Activated CD4-positive, alpha-beta T cell treated with anti-CD3 and anti-CD28 coated beads for 1 hour (primary cell): ENCODE data around the gene FBXO48.

Experiments
- DNase-seq: peaks from one replicate; pipeline ENCODE4 v3.0.0-alpha.2; 2020

FBXO48 gene

DNA sequence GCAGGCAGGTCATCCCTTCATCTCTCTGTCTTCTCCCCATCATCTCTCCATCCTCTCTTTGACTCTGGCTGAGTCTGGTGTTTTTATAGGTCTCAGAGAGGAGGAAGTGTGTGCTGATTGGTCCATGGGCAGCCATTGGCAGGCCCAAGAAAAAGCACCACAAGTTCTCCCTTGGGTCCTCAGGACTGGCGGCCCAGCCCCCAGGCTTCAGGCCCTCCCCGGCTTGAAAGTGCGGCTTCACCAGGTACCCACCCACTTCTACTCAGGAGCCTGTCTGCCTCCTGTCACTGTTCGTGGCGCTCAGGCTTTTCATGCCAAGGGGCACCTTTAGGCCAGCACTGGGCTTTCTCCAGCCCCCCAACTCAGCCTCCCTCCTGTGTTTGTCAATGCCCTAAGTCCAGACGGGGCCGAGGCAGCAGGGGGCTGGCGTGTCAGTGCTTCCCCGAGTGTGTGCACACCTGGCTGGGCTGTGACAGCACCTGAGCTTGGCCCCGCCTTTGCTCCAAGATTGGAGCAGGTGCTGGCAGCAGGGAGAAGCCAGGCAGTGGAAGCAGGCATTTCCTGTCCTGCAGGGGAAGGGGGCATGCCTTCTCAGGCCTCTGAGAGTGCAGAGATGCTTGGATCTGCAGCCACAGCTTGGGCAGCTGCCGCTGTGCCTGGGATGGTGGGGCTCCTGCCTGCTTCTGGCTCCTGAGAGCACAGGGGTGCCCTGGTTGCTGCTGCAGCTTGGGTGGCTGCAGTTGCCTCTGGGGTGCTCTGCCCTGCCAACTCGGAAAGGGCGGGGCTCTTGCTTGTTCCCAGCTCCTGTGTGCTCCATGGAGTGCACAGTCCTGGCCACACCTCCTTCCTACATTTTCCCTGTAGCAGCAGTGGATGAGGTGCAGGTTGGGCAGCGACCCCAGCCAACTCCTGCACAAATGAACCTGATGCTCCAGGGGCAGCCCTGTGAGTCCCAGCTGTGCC lies 34.1 kb downstream of the FBXO48 start:
- DNase-seq: no peak

DNA sequence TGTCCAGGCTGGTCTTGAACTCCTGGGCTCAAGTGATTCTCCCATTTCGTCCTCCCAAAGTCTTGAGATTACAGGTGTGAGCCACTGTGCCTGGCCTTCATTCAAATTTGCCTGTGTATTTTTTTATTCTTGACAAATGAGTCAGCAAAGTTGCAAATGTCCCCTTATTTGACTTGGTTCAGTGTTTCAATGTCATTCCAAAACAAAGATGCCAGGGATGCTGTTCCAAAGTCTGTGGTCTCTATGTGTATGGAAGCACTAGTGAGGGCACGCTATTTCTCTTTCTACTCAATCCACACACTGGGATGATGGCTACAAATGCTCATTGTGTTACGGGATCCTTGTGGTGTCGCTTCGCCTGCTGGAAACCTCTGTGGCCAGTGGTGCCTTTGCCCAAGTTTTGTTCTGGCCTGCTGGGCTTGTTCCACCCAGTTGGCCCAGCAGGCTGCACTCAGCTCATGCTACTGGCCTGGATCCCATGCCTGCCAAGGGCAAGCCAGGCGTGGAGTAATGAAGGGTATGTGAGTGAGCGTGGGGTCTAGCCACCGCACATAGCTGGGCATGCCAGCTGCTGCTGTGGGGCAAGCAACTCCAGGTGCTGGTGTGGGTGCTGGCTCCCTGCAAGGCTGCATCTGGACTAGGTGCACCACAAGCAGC lies 35.6 kb downstream of the FBXO48 start:
- no peak for DNase-seq

DNA sequence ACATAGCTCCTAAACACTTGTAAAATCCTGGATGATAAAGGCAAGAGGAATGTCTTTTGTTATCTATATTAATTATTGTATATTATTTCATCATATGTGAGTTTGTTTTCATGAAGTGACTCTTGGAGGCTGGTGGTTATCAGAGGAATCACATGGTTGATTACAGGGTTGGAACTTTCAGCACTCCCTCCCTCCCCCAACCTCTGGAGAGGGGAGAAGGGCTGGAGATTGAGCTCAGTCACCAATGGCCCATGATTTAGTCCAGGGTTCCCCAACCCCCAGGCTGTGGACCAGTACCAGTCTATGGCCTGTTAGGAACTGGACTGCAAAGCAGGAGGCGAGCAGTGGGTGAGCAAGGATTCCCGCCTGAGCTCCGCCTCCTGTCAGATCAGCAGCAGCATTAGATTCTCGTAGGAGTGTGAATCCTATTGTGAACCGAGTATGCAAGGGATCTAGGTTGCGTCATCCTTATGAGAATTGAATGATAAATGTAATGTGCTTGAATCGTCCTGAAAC lies 37.7 kb downstream of the FBXO48 start:
- DNase-seq: no peak

DNA sequence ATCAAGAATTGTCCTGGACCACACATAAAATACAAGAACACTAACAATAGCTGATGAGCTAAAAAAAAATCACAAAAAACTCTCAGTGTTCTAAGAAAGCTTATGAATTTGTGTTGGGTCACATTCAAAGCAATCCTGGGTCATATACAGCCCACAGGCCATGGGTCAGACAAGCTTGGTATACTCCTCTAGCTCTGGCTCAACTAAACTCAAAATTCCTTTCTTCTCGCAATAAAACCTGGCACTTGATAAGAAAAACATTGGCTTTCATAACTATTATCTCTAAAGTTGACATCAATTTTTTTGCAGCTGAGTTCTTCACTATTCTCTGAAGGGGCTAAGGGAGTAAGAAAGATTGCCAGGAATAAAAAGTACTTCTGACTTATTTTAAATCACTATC lies 38.3 kb downstream of the FBXO48 start:
- DNase-seq: no peak

DNA sequence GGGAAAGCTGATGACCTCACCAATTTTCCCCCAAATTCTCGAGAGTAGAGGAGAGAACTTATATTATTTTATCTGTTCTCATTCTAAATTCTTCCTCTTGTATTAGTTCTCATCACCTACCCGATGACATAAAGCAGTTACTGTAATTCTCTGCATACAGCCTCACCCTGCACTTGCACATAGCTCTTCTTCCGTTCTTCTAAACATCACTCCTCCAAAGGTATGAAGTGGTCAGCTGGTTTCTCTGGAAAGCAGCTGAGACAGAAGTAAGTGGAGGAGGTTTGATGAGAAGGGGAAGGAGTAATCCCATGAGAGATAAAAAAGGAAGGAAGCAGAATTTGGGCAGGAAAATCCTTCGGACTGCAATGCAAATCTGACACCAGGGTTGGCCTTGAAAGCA lies 39.0 kb downstream of the FBXO48 start:
- DNase-seq: no peak

DNA sequence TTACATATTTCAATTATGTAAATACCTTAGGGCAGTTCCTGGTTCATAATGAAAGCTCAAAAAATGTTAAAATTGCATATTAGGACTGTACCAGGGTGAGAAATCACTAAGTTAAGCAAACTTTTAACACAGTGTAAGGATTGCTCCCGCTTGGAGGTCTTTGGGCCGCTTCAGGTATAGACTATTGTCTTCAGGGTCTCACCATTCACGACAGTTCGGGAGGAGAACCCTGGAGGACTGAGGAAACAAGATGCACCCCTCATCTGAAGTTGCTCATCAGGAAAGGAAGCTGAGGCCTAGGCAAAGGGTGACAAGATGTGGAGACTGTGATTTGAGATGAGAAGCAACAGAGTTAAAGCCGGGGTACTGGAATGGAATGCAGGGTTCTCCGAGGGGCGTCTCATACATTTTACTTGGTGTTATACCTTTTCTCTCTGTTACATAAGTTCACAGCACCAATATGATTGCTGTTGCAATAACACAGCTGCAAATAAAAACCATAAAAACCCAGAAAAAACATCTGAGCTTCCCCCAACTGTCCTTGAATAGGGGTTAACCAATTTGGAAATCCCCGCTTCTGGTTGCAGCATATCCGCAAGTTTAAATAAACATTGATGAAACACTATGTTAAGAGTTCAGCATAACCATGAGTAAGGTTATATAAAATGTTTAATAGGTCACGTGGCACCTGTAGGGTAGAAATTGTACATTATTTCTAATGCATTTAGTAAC lies 40.1 kb downstream of the FBXO48 start:
- DNase-seq: no peak

DNA sequence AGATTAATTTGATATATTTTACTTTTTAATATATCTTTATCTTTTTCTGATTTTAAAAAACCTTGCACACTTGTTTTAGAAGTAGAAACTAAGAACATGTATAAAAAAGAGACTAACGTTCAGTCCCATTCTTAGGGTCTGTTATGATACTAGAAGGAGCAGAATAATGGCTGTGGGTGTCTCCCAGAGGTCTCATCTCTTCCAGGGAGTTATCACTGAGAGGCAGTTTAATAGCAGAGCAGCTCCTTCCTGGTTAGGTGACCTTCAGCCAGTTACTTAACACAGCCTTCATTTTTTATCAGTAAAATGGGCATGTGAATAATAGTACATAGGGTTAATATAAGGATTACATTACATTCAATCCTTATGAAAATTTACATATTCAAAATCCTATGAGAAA lies 40.6 kb downstream of the FBXO48 start:
- DNase-seq: no peak

DNA sequence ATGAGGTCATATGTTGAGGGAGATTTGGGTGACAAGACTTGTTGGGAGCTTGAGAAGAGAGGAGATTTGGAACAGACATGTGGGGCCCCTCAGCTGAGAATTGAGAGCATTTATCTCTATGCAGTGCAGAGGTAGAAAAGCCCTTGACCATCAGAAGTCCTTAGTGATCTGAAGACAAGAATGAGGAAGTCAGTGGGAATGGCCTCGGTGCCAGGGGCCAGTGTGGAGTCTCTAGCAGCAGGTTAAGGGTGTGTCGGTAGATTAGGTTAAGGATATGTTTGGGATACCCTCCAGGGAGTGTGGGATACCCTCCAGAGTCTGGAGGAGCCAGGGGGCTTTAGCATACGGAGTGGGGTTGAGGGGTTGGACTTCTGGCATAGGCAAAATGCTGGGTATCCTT lies 41.6 kb downstream of the FBXO48 start:
- DNase-seq: no peak

DNA sequence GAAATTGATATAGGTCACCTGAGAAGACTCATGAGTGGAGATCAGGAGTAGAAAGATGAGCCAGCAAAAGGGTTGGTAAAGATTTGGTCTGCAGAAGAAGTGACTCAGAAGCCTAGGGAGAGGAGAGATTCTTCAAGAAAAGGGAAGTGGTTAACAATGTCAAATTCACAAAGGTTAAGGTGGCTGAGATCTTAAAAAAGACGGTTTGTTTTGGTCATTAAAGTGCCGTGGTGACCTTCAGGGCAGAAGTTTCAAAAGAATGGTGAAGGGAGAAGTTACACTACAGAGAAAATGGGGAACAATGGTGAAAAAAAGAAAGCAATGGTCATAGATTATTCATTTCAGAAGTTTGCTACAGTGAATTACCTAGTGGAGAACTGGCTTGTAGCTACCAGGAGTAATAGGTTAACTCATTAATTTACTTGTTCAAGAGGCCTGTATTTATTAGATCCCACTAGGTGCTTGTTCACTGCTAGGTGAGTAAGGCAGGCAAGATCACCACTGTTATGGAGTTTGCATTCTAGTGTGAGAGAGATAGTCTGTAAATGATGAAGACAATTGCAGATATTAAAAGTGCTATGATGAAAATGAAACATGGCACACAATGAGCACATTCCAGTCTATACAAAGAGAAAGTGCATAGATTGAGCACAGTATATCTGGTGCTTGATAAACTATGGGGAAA lies 43.0 kb downstream of the FBXO48 start:
- no peak for DNase-seq

DNA sequence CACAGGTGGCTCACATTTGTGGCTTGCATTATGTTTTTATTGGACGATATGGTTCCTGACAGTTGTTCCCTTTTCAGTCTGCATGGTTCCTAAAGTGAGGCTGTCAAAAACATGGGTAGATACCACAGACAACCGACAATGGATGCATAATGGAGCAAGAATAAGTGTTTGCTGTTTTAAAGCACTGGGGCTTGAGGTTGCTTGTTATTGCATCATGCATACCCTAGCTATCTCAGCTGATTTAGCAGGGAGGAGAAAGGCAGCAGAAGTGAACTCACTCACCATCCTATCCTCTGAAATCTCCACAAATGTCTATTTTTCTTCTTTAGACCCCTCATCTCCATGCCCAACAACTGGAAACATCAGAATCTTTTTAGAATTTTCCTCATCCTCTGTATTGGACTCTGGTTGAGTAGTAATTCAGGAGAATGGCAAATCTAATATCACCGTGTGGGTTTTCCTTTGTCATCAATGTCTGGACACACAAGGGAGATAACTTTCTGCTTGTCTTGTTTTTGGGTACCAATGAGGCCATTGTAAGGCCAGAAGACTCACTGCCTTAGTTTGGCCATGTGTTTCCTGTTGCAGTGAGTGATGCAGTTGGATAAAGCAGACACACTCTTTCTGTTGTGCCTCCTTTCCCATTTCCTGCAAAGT lies 46.7 kb downstream of the FBXO48 start:
- DNase-seq: no peak

DNA sequence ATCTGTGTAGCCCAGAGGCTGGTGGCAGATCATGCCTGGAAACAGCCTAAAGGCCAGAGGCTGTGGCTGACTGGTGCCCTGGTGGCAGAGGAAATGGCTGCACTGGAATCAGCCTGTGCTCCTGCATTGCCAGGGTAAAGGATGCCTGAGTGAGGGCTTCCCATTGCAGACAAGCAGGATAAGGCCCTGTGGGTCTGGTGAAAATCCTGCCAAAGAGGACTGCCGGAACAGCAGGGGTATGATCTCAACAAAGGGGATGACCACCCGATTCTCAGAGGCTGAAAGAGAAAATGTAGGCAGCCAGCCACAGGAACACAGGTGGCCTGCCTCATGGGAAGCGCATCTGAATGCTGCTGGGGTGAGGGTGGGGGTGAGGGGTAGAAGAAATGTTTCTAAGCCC lies 48.2 kb downstream of the FBXO48 start:
- no peak for DNase-seq

DNA sequence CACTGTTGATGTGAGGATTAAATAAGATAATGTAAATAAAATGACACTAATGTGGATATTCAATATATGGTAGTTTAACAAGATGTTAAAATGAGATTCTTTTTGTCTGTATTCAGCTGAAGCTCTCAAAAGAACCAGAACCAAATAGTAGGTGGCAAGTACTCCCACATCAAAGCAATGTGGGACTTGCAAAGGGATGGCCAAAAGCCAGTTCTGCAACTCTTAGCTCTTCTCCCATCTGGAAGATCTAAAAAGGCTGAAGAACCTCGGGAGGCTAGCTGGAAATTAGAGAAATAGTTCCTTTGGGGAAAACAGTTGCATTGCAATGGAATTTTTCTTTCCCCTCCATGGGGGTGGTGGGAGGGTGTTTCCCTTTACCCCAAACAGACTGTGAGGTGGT lies 48.7 kb downstream of the FBXO48 start:
- DNase-seq: no peak

DNA sequence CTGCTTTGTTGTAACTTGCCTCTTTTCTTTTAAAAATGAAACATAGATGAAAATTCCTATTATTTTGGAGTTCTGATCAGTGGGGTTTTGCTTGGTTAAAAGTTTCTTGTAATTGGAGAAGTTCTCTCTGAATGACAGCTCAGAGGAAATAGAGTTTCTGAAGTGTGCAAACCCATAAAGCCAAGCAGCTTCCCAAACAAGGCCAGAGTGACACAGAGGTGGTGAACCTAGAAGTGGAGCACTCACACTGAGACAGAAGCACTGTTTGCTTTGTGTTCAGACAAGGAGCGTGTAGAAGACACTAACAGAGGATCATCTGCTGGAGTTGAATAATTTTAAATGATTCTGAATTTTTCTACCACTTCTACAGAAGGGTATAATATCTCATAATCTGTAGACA lies 49.2 kb downstream of the FBXO48 start:
- DNase-seq: no peak

DNA sequence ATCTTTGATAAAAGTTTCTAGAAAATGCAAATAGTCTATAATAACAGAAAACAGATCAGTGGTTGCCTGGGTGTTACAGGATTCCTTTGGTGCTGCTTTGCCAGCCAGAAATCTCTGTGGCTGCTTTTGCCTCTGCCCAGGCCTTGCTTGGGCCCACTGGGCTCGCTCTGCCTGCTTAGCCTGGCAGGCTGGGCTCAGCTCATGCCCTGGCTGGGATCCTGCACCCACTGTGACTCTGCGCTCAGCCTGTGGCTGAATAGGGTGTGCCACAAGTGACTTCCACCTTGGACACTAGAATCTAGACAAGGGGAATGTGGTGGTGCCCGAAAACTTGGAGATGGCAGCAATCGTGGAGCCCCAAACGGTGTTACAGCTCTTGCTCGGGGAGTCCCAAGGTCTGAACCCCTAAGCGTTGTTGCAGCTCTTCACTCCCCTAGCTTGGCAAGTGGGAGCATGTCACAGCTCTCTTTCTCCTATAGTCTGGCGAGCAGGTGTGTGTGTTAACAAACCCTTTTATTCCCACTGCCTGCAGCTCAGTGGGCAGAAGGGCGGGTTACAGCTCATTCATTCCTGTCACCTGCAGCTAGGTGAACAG lies 50.9 kb downstream of the FBXO48 start:
- no peak for DNase-seq

DNA sequence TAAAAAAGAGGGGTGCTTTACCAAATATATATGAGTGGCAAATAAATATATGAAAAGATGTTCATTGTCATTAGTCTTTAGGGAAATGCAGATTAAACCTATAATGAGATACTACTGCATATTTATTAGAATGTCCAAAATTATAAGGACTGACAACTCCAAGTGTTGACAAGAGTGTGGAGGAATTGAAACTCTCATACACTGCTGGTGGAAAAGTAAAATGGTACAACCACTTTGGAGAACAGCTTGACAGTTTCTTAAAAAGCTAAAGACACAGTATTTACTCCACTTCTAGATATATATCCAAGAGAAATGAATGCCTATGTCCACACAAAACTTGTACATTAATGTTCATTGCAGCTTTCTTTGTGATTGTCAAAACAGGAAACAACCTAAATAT lies 51.6 kb downstream of the FBXO48 start:
- DNase-seq: no peak

DNA sequence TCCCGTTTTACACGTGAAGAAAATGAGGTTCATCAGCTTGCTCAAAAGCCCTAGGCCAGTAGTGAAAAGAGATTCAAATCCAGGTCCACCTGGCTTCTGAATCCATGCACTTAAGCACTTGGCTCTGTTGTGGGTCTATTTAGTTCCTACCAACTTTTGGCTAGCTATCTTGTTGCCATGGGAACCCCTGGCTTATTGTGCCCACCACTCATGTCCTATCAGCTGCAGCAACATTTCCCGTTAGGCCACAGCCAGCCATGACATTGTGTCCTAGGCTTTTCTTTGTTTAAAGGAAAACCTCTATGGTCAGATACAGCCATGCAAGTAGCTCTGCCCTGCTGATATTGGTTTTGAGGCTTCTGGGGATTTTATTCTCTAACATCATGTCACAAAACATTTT lies 52.2 kb downstream of the FBXO48 start:
- no peak for DNase-seq

DNA sequence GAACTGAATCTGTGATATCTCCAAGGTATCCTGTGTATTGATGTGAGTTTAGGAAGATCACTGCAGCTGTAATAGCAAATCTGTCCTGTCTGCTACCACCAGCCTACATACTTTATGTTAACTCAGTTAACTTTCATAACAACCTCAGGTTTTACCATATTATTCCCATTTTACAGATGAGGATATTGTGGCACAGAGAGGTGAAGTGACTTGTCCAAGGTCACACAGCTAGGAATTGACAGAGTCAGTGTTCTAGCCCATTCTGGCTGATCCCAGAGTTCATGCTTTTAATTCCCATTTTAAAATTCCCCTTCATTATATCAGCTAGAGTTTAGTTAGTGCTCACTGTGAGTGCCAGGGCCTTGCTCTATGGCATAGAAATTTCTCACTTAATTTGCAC lies 52.6 kb downstream of the FBXO48 start:
- no peak for DNase-seq

DNA sequence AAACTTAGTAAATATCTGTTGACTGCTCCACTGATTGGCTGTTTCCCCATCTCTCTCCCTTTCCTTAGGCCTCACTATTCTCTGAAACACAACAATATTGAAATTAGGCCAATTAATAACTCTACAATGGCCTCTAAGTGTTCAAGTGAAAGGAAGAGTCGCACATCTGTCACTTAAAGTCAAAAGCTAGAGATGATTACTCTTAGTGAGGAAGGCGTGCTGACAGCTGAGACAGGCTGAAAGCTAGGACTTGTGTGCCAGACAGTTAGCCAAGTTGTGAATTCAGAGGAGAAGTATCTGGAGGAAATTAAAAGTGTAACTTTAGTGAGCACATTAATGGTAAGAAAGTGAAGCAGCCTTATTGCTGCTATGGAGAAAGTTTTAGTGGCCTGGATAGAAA lies 53.6 kb downstream of the FBXO48 start:
- no peak for DNase-seq

DNA sequence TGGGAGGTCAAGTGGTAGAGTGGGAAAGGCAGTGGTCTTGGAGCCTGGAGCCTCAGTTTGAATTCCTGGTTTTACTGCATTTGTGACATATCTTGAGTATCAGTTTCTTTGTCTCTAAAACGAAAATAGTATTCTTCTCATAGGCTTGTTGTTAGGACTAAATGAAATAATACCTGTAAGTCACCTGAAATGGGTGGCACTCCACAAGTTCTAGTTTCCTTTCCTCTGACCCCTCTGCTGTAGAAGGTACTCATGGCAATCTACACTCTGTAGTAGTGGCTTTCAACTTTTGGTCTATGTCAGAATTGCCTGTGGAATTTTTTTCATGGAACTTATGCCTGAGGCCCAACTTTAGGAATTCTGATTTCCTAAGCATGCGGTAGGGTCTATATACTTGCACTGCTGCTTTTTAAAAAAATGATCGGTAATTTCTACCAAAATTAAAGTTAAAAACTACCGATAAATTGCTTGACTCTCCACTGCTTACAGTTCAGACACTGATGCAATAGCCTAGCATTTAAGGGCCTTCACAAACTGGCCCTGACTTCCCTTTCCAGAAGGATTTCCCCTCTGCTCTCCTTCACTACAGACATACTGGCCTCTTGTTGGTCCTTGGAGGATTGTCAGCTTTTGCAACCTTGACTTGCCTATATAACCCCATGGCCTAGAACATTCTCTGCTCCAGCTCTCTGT lies 54.8 kb downstream of the FBXO48 start:
- DNase-seq: no peak

DNA sequence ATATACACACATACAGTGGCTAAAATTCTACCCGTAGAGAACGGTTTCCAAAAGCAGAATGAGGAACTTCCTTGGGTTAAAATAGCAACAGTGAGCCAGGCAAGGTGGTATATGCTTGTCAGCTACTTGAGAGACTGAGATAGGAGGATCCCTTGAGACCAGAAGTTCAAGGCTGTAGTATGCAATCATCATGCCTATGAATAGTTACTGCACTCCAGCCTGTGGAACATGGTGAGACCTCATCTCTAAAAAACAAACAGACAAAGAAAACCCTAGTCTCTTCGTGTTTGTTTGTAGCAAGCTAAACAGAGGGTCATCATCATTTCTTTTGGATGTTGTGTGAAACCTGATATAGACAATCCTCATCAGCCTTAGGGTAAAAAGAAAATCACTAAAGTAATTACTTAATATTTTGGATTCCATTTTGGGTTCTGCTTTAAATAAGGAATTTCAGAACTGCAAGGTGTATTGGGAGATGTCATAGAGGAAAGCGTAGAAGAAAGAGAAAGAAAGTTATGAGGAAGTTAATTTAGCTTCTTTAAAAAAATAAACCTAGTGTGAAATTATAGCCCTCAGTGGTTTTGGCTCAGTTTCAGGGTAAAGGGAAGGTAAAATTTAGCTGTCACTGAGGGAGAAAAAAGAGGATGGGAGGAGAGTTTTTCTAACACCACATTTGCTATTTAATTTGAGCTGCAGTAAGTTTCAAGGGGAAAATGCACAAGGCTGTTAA lies 55.5 kb downstream of the FBXO48 start:
- DNase-seq: no peak
